Smooth muscle cell of the pulmonary artery (primary cell): ENCODE measurements around the gene SLC38A4. TPM values are rescaled to one million over a fixed set of nuclear protein-coding genes. Genes with fewer than 3 reads are reported as not detected.

ENCODE experiments used
- total RNA-seq: library from RNA; depleted of rRNA; stranded (reverse); fragments of >200 nt; gene quantifications from 2 replicates; pipeline ENCODE4 v1.2.3, GENCODE V29; 2014

SLC38A4 gene, protein sequence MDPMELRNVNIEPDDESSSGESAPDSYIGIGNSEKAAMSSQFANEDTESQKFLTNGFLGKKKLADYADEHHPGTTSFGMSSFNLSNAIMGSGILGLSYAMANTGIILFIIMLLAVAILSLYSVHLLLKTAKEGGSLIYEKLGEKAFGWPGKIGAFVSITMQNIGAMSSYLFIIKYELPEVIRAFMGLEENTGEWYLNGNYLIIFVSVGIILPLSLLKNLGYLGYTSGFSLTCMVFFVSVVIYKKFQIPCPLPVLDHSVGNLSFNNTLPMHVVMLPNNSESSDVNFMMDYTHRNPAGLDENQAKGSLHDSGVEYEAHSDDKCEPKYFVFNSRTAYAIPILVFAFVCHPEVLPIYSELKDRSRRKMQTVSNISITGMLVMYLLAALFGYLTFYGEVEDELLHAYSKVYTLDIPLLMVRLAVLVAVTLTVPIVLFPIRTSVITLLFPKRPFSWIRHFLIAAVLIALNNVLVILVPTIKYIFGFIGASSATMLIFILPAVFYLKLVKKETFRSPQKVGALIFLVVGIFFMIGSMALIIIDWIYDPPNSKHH
- total RNA-seq = 0.39 and 0.56 TPM in 2 replicates

DNA sequence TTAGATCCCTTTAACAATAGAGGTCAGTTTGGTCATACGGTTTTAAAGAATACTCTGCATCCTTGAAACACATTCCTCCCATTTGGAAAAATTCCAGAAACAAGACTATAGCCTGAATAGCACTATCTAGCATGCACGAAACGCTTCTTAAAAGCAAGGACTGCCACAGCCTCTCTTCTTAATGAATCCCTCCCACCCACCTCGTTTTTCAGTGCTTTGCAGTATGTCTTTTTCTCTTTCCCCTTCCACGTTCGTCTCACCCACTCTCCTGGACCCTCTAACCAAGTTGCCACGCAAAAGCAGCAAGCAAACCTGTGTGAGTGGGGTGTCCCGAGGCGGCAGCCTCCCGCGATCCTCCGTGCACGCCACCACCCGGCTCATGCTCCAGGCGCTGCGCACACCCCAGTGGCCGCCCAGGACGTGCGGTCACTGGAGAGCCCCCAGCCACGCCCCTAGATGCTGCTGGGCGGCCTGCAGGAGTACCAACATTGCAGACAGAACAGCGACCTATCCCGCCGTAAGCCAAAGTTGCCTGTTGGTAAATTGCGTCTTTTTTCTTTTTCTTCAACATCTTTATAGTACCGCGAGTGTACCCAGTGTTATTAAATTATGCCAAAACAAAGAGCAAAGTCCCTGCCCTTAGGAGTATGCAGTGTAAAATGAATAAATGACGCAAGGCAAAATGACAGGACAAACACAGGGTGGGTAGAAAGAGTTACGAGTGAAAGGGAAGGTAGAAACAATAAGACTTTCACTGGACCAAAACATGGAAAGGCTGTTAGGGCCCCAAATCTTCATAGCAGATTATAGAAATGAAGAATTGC is at the start of gene SLC38A4:
TSS of gene SLC38A4 (minus strand) at position 407 of the 824 bp plus-strand sequence. CDS start 32,926 bp downstream, outside the sequence.

